T-helper 17 cell (primary cell): Measurements from ENCODE around the gene TMEM94. TPM values are rescaled to one million over a fixed set of nuclear protein-coding genes. Genes with fewer than 3 reads are reported as not detected.
A peak's percentile ranks its signal among the peaks of the same experiment; 100 is the strongest.
"Not testable (repeated sequence)": the region's sequence is repeated elsewhere in the genome, so short reads cannot be mapped to it uniquely, and the experiment has no call there.

Experiments
- ATAC-seq: fragments of 150-1000 bp; cut with Tn5 transposase; 2 replicates; pipeline ENCODE4 v1.10.0; 2021; ENCODE audit warnings: mild to moderate bottlenecking, moderate library complexity
- DNase-seq, 3 donors: peaks; one replicate each; pipeline versions ENCODE4 v3.0.0 to v3.0.0-alpha.2; 2020 to 2021
- H3K9me3 ChIP-seq: one replicate; pipeline ENCODE4 v1.7.0; 2013; ENCODE audit warnings: low read length, mild to moderate bottlenecking; ENCODE audit not compliant: control insufficient read depth, poor library complexity, severe bottlenecking
- H3K27ac Mint-ChIP-seq: one replicate; pipeline ENCODE4 v1.8.0; 2022; ENCODE audit warnings: mild to moderate bottlenecking, moderate library complexity, mixed read lengths
- H3K27me3 Mint-ChIP-seq: one replicate; pipeline ENCODE4 v1.8.0; 2022; ENCODE audit warnings: mixed read lengths
- H3K36me3 Mint-ChIP-seq: one replicate; pipeline ENCODE4 v1.8.0; 2022; ENCODE audit warnings: low read depth, mixed read lengths
- H3K4me1 Mint-ChIP-seq: one replicate; pipeline ENCODE4 v1.8.0; 2022; ENCODE audit warnings: mild to moderate bottlenecking, mixed read lengths
- H3K4me3 Mint-ChIP-seq: one replicate; pipeline ENCODE4 v1.8.0; 2022; ENCODE audit warnings: mild to moderate bottlenecking, moderate library complexity, mixed read lengths
- total RNA-seq, 4 donors: library from RNA in 2 of 4; stranded (reverse) in 2 of 4; gene quantifications; one replicate each; pipeline ENCODE4 v1.2.3 and lab custom pipeline; 2022 to 2026

Gene TMEM94
- total RNA-seq, 2 donors from 2014 or later, result 70.1 to 70.2 TPM

DNA sequence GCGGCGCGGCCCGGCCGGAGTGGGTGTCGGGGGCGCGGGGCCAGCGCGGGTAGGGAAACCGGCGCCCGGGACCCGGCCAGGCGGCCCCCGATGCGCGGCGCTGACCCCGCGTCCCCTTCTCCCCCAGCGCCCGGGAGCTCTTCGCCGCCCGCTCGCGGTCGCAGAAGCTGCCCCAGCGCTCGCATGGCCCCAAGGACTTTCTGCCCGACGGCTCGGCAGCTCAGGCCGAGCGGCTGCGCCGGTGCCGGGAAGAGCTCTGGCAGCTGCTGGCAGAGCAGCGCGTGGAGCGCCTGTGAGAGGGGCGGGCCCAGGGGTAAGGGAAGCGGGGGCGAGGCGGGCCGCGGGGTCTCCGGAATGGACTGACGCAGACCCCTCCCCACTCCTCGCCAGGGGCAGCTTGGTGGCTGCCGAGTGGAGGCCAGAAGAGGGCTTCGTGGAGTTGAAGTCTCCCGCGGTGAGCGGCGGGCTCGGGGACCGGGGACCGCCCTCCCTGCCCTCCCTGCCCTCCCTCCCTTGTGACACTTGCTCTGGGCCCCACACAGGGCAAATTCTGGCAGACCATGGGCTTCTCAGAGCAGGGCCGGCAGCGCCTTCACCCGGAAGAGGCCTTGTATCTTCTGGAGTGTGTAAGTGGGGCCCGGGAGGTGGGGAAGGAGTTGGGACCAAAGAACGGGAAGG is 60.3 kb downstream of the TMEM94 start:
- peak; percentile 6 for ATAC-seq

GRCh38 chr17:75517297-75517865 is 60.9 kb downstream of the TMEM94 start:
- Mint-ChIP-seq H3K27me3 (no peaks in the 10 kb centered on the region), H3K4me1 (peaks cover 17% of the 10 kb centered on the region), H3K36me3 (peaks cover 5% of the 10 kb centered on the region), H3K27ac (peak overlapping the region; percentile 96), H3K4me3 (peak overlapping the region; percentile 90)
- no peak for ATAC-seq
- no peak for DNase-seq
- no peaks in the 10 kb centered on the region for H3K9me3 ChIP-seq

More for the DNA sequence above, 60.3 kb downstream of the TMEM94 start:
- Mint-ChIP-seq H3K27me3 (no peaks in the 10 kb centered on the region), H3K4me3 (peak overlapping the region; percentile 90), H3K4me1 (peaks cover 17% of the 10 kb centered on the region), H3K36me3 (peaks cover 5% of the 10 kb centered on the region), H3K27ac (peak overlapping the region; percentile 96)
- no peaks in the 10 kb centered on the region for H3K9me3 ChIP-seq
- DNase-seq, result peak in 2 of 3 donors; percentile 24 to 29

GRCh38 chr17:75518201-75518600 is 61.8 kb downstream of the TMEM94 start:
- peaks cover 5% of the 10 kb centered on the region for H3K36me3 Mint-ChIP-seq
- H3K27ac Mint-ChIP-seq, result peak overlapping the region; percentile 96
- H3K4me1 Mint-ChIP-seq, result peaks cover 17% of the 10 kb centered on the region
- H3K4me3 Mint-ChIP-seq, result peak overlapping the region; percentile 90
- no peaks in the 10 kb centered on the region for H3K9me3 ChIP-seq
- DNase-seq (no peak), ATAC-seq (peak; percentile 62)
- no peaks in the 10 kb centered on the region for H3K27me3 Mint-ChIP-seq

DNA sequence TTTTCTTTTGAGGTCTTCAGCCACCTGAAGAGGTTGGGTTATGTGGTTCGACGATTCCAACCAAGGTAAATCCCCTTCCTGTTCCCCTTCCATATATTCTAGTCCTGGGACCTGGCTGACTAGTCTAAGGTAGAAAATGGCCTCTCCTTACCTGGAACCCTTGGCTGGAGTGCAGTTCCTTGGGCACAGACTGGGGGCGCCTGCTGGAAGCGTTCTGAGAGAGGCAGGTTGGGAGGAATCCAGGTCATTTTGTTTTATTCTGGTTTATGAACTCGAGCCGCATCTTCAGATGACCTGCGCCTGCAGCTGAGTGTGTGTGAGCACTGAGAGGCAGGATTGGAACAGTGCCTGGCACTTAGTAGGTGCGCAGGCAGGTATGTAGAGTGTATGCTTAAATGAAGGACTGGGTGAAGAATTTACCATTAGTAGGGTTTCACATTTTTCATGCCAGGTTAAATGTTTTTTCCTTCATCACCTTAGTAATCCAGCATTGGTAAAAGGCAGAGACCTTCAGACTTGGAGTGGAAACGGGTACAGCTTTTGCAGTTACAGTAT is 62.6 kb downstream of the TMEM94 start:
- ATAC-seq (no peak), DNase-seq (no peak)
- peaks cover 18% of the 10 kb centered on the region for H3K4me1 Mint-ChIP-seq
- H3K27me3 Mint-ChIP-seq, result no peaks in the 10 kb centered on the region
- peaks cover 5% of the 10 kb centered on the region for H3K36me3 Mint-ChIP-seq
- H3K4me3 Mint-ChIP-seq, result no peak overlapping the region
- H3K27ac Mint-ChIP-seq, result peak overlapping the region; percentile 96
- H3K9me3 ChIP-seq, result no peaks in the 10 kb centered on the region

- not testable (repeated sequence) for ATAC-seq, DNase-seq, H3K36me3 Mint-ChIP-seq, H3K27me3 Mint-ChIP-seq, H3K9me3 ChIP-seq, H3K4me3 Mint-ChIP-seq, H3K27ac Mint-ChIP-seq
- peaks cover 22% of the 10 kb centered on the region for H3K4me1 Mint-ChIP-seq
These were observed 64.0 kb downstream of the TMEM94 start for GRCh38 chr17:75520413-75520812.

GRCh38 chr17:75521290-75521689 is 64.9 kb downstream of the TMEM94 start:
- Mint-ChIP-seq H3K36me3 (peaks cover 5% of the 10 kb centered on the region), H3K27ac (no peak overlapping the region)

DNA sequence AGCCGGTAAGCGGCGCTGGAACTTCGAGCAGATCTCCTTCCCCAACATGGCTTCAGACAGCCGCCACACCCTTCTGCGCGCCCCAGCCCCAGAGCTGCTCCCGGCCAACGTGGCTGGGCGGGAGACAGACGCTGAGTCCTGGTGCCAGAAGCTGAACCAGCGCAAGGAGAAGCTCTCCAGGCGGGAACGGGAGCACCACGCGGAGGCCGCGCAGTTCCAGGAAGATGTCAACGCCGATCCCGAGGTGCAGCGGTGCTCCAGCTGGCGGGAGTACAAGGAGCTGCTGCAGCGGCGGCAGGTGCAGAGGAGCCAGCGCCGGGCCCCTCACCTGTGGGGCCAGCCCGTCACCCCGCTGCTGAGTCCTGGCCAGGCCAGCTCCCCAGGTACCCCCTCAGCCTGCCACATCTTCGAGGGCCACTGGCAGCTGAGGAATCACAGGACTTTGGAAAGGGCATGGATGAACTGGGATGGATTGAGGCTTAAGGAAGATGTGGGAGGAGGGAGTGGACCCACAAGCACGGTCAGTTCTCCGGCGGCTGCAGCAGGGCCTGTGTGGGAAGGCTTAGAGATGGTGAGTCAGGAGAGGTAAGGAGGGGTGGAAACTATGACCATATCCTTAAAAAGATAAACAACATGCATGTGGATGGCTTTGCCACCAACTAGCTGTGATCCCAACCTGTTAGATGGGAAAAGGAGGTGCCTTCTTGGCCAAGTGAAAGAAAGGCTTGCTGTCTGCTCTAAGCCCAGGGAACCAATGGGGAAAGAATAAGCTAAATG is 65.7 kb downstream of the TMEM94 start:
- DNase-seq, result no peak
- no peak for ATAC-seq
- Mint-ChIP-seq H3K27me3 (no peaks in the 10 kb centered on the region), H3K36me3 (peaks cover 5% of the 10 kb centered on the region), H3K4me1 (peaks cover 27% of the 10 kb centered on the region), H3K27ac (no peak overlapping the region), H3K4me3 (no peak overlapping the region)
- H3K9me3 ChIP-seq, result no peaks in the 10 kb centered on the region

More at GRCh38 chr17:75521290-75521689, 64.9 kb downstream of the TMEM94 start:
- Mint-ChIP-seq H3K27me3 (no peaks in the 10 kb centered on the region), H3K4me3 (no peak overlapping the region), H3K4me1 (peaks cover 23% of the 10 kb centered on the region)
- no peaks in the 10 kb centered on the region for H3K9me3 ChIP-seq
- DNase-seq (no peak), ATAC-seq (no peak)

DNA sequence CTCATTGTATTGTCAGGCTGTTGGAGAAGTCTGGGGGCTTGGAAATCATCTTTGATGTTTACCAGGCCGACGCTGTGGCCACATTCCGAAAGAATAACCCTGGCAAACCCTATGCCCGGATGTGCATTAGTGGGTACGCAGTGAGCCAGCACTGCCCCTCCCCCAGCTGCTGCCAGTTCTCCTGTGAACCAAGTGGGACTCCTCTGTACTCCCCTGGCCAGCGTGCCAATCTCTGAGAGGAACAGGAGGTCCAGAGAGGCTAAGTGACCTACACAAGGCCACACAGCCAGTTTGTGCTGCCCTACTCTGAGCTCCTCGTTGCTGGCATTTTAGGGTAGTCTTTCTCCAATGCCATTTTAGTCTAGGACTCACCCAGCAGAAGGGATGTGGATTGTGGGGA is 67.2 kb downstream of the TMEM94 start:
- DNase-seq (no peak), ATAC-seq (no peak)
- H3K27me3 Mint-ChIP-seq, result no peaks in the 10 kb centered on the region
- H3K36me3 Mint-ChIP-seq, result peaks cover 3% of the 10 kb centered on the region
- H3K4me3 Mint-ChIP-seq, result no peak overlapping the region
- H3K9me3 ChIP-seq, result no peaks in the 10 kb centered on the region
- H3K4me1 Mint-ChIP-seq, result peaks cover 13% of the 10 kb centered on the region
- H3K27ac Mint-ChIP-seq, result no peak overlapping the region

DNA sequence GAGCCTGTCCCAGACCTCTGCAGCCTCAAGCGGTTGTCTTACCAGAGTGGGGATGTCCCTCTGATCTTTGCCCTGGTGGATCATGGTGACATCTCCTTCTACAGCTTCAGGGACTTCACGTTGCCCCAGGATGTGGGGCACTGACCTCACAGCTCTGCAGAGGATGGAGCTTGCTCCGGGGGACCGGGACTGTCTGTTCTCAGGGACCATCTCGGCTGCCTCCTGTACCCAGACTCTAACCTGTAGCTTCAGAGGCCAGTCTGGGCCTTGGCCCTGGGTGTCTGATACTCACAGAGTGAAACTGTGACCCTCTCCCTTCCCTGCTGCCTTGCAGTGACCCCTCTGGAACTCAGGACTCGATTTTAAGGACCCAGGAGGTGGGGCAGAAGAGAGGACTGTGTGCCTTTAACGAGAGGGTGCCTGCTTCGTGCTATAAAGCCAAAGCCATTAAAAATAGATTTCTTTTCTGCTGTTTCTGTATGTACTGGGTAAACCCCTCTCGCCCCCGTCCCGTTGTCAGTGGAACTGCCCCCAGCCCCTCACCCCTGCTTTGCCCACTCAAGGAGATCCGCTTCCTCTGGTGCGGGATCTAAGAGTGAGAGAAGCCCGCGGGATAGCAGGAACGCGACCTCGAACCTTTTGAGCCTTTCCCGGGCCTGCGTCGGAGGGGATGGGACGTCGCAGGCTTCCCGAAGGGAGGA is 68.0 kb downstream of the TMEM94 start:
- ATAC-seq, result no peak

GRCh38 chr17:75524970-75525805 is 68.8 kb downstream of the TMEM94 start, which contains the start of gene LLGL2:
Gene LLGL2, plus strand, starts transcription at chr17:75525697. Its CDS starts 17,730 bp downstream, at chr17:75543427.
- H3K27ac Mint-ChIP-seq, result peak within 1 kb of the TSS; percentile 34
- ATAC-seq (peak; percentile 94), DNase-seq (peak; percentile 83 to 91 (median 88))
- H3K27me3 Mint-ChIP-seq, result no peaks in the 10 kb centered on the region
- peaks cover 12% of the 10 kb centered on the region for H3K4me1 Mint-ChIP-seq
- H3K4me3 Mint-ChIP-seq, result peak within 1 kb of the TSS; percentile 82
- no peaks in the 10 kb centered on the region for H3K9me3 ChIP-seq
- no peaks in the 10 kb centered on the region for H3K36me3 Mint-ChIP-seq

More for the DNA sequence above, 68.0 kb downstream of the TMEM94 start:
- Mint-ChIP-seq H3K27ac (peak overlapping the region; percentile 34), H3K27me3 (no peaks in the 10 kb centered on the region), H3K36me3 (peaks cover 3% of the 10 kb centered on the region), H3K4me3 (peak overlapping the region; percentile 82), H3K4me1 (peaks cover 12% of the 10 kb centered on the region)
- DNase-seq, result no peak
- H3K9me3 ChIP-seq, result no peaks in the 10 kb centered on the region

- Mint-ChIP-seq H3K27ac (no peak overlapping the region), H3K27me3 (no peaks in the 10 kb centered on the region), H3K4me1 (peaks cover 12% of the 10 kb centered on the region), H3K4me3 (peak overlapping the region; percentile 82), H3K36me3 (no peaks in the 10 kb centered on the region)
- no peak for ATAC-seq
- no peaks in the 10 kb centered on the region for H3K9me3 ChIP-seq
- no peak for DNase-seq
These were observed 69.5 kb downstream of the TMEM94 start for GRCh38 chr17:75525806-75526554.
